ENCODE data around the gene RUSC1.

DNA sequence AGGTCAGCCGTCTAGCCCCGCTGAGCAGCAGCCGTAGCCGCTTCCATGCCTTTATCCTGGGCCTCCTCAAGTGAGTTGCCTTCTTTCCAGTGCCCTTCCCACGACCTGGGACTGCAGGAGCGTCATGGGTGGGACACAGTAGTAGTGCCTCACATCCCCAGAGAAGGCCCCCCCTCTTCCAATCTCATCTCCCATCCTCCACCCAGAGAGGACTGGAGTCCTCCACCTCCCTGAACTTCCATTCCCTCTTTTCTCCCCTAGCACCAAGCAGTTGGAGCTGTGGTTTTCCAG lies 4.9 kb downstream of the RUSC1 start:
- TF ChIP-seq CTCF (conservative IDR thresholded peaks at IDR 0.05; ENCODE audit: low read depth, low read length) (no peak), EZH2phosphoT487 (IDR thresholded peaks at IDR 0.05; ENCODE audit: borderline replicate concordance, low read length) (no peak)
